CD4-positive, CD25-positive, alpha-beta regulatory T cell (primary cell): Measurements from ENCODE around the gene MFSD11. TPM values are rescaled to one million over a fixed set of nuclear protein-coding genes. Genes with fewer than 3 reads are reported as not detected.
A peak's percentile ranks its signal among the peaks of the same experiment; 100 is the strongest.
"Not testable (repeated sequence)": the region's sequence is repeated elsewhere in the genome, so short reads cannot be mapped to it uniquely, and the experiment has no call there.

Experiments
- ATAC-seq, 2 donors: fragments of 150-1000 bp; cut with Tn5 transposase; one replicate each; pipeline ENCODE4 v1.10.0; 2021; ENCODE audit warnings: low read depth in 2 of 2, moderate number of reproducible peaks in 2 of 2, moderate library complexity in 1 of 2
- DNase-seq, 3 donors: peaks; one replicate each; pipeline versions ENCODE4 v3.0.0 to v3.0.0-alpha.2; 2012 to 2022; ENCODE audit warnings: mixed read lengths in 1 of 3
- H3K27ac ChIP-seq: one replicate; pipeline ENCODE4 v1.7.0; 2013; ENCODE audit warnings: mild to moderate bottlenecking, low read length; ENCODE audit not compliant: insufficient read depth, poor library complexity, severe bottlenecking
- H3K27me3 ChIP-seq: one replicate; pipeline ENCODE4 v1.7.0; 2013; ENCODE audit warnings: low read length; ENCODE audit not compliant: control insufficient read depth, insufficient read depth
- H3K36me3 ChIP-seq: one replicate; pipeline ENCODE4 v1.7.0; 2013; ENCODE audit warnings: mild to moderate bottlenecking, low read length, moderate library complexity; ENCODE audit not compliant: control insufficient read depth, insufficient read depth
- H3K4me1 ChIP-seq: 2 replicates; pipeline ENCODE4 v1.7.0; 2013; ENCODE audit warnings: mild to moderate bottlenecking, low read length; ENCODE audit not compliant: insufficient read depth, control insufficient read depth, poor library complexity, severe bottlenecking
- H3K4me3 ChIP-seq: one replicate; pipeline ENCODE4 v1.7.0; 2013; ENCODE audit warnings: low read depth, mild to moderate bottlenecking, low read length, moderate library complexity
- H3K9me3 ChIP-seq, 2 experiments: 1 replicate in 1 of 2; 2 replicates in 1 of 2; pipeline ENCODE4 v1.7.0; 2013; ENCODE audit warnings: low read length in 2 of 2, mild to moderate bottlenecking in 1 of 2, moderate library complexity in 1 of 2; ENCODE audit not compliant: control insufficient read depth in 2 of 2
- H3K27ac Mint-ChIP-seq, 3 donors: one replicate each; pipeline ENCODE4 v1.8.0; 2020 to 2022; ENCODE audit warnings: mild to moderate bottlenecking in 3 of 3, mixed read lengths in 3 of 3, moderate library complexity in 2 of 3
- H3K27me3 Mint-ChIP-seq: one replicate; pipeline ENCODE4 v1.8.0; 2022; ENCODE audit warnings: mild to moderate bottlenecking, mixed read lengths
- H3K36me3 Mint-ChIP-seq: one replicate; pipeline ENCODE4 v1.8.0; 2020; ENCODE audit warnings: mixed read lengths
- H3K4me1 Mint-ChIP-seq, 4 donors: one replicate each; pipeline ENCODE4 v1.8.0; 2020 to 2022; ENCODE audit warnings: mixed read lengths in 4 of 4, mild to moderate bottlenecking in 1 of 4
- H3K4me3 Mint-ChIP-seq, 4 donors: one replicate each; pipeline ENCODE4 v1.8.0; 2020 to 2022; ENCODE audit warnings: mild to moderate bottlenecking in 4 of 4, mixed read lengths in 4 of 4, moderate library complexity in 3 of 4
- H3K9me3 Mint-ChIP-seq, 7 donors: one replicate each; pipeline ENCODE4 v1.8.0; 2020 to 2022; ENCODE audit warnings: mixed read lengths in 7 of 7, mild to moderate bottlenecking in 3 of 7, moderate library complexity in 2 of 7
- polyA plus RNA-seq, 4 donors: library from polyadenylated mRNA; unstranded; fragments of 300-500 nt; fragmentation: Illumina TruSeq; gene quantifications; one replicate each; pipeline ENCODE4 v1.2.3, GENCODE V29; 2021
- total RNA-seq: library from RNA; stranded (reverse); gene quantifications from one replicate; pipeline ENCODE4 v1.2.3, GENCODE V29; 2022

Gene MFSD11
- total and polyA plus RNA-seq, 5 donors from 2014 or later = 22.3 to 45.6 (median 26.8) TPM

DNA sequence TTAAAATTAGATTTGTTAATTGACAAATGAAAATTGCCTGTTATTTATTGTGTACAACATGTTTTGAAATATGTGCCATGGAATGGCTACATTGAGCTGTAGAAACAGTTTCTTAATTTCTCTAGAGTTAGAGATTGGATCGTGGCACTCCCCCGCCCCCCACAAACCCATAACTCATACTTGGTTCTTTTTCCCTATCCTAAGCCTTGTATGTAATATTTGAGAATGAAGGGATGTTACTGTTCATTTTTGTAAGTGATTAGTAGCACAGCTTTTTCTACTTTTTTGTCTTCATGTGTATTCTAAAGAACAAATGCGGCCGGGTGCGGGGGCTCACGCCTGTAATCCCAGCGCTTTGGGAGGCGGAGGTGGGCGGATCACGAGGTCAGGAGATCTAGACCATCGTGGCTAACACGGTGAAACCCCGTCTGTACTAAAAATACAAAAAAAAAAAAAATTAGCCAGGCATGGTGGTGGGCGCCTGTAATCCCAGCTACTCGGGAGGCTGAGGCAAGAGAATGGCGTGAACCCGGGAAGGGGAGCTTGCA lies 1.7 kb downstream of the MFSD11 start:
- peaks cover 34% of the 10 kb centered on the region for H3K4me1 ChIP-seq
- not testable (repeated sequence) for H3K27ac Mint-ChIP-seq, H3K27me3 ChIP-seq, DNase-seq, H3K9me3 ChIP-seq, H3K27ac ChIP-seq, ATAC-seq, H3K9me3 Mint-ChIP-seq
- Mint-ChIP-seq H3K4me1 (peaks cover 15 to 39% (median 33%) of the 10 kb centered on the region in 4 donors), H3K27me3 (peaks cover 10% of the 10 kb centered on the region), H3K4me3 (peak overlapping the region in 2 of 4 donors; percentile 81 to 88), H3K36me3 (peaks cover 24% of the 10 kb centered on the region)
- H3K4me3 ChIP-seq = peak overlapping the region; percentile 94
- peaks cover 30% of the 10 kb centered on the region for H3K36me3 ChIP-seq

- Histone ChIP-seq H3K27me3 (no peaks in the 10 kb centered on the region), H3K36me3 (peaks cover 31% of the 10 kb centered on the region), H3K4me1 (peaks cover 25% of the 10 kb centered on the region), H3K4me3 (no peak overlapping the region), H3K27ac (no peak overlapping the region), H3K9me3 (no peaks in the 10 kb centered on the region)
- no peak overlapping the region for H3K27ac Mint-ChIP-seq
- H3K4me3 Mint-ChIP-seq = peak overlapping the region in 3 of 4 donors; percentile 14 to 81 (median 33)
- H3K9me3 Mint-ChIP-seq = peaks cover 0 to 3% (median 0%) of the 10 kb centered on the region in 7 donors
- no peak for ATAC-seq
- peaks cover 10% of the 10 kb centered on the region for H3K27me3 Mint-ChIP-seq
- peaks cover 22% of the 10 kb centered on the region for H3K36me3 Mint-ChIP-seq
- no peak for DNase-seq
- H3K4me1 Mint-ChIP-seq = peaks cover 11 to 31% (median 29%) of the 10 kb centered on the region in 4 donors
These were observed 2.6 kb downstream of the MFSD11 start for GRCh38 chr17:76740329-76741118.

GRCh38 chr17:76742958-76743357 lies 5.0 kb downstream of the MFSD11 start:
- Mint-ChIP-seq H3K27ac (no peak overlapping the region), H3K9me3 (no peaks in the 10 kb centered on the region), H3K4me3 (no peak overlapping the region), H3K4me1 (peaks cover 14 to 29% (median 26%) of the 10 kb centered on the region in 4 donors), H3K36me3 (peaks cover 29% of the 10 kb centered on the region), H3K27me3 (peaks cover 5% of the 10 kb centered on the region)
- H3K27me3 ChIP-seq = no peaks in the 10 kb centered on the region
- no peak for ATAC-seq
- H3K9me3 ChIP-seq = no peaks in the 10 kb centered on the region
- no peak overlapping the region for H3K27ac ChIP-seq
- no peak for DNase-seq
- H3K36me3 ChIP-seq = peaks cover 40% of the 10 kb centered on the region
- H3K4me1 ChIP-seq = peaks cover 18% of the 10 kb centered on the region
- no peak overlapping the region for H3K4me3 ChIP-seq

DNA sequence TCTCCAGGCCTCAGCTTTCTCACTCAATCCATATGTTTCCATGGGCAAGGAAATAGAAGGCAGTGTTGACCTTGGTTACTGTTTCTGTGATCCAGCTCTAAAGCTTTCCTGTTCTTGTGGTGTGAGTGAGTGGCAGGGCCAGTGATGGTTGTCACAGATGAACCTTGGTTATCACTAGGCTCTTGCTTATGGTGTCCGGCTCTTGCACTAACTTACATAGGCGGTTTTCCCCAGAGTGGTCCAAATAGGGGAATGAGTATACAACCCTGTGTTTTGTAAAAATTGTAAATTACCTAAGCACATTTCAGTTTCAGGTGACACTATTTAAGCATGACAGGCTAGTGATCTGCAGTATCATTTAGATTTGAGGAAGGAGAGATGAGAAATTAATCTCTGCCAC lies 6.8 kb downstream of the MFSD11 start:
- H3K4me1 ChIP-seq = peaks cover under 1% of the 10 kb centered on the region
- no peaks in the 10 kb centered on the region for H3K9me3 Mint-ChIP-seq
- H3K36me3 Mint-ChIP-seq = peaks cover 34% of the 10 kb centered on the region
- H3K27ac ChIP-seq = no peak overlapping the region
- no peaks in the 10 kb centered on the region for H3K27me3 Mint-ChIP-seq
- no peak overlapping the region for H3K4me3 ChIP-seq
- H3K4me1 Mint-ChIP-seq = peaks cover 6 to 16% (median 13%) of the 10 kb centered on the region in 4 donors
- H3K27me3 ChIP-seq = no peaks in the 10 kb centered on the region
- H3K9me3 ChIP-seq = no peaks in the 10 kb centered on the region
- H3K4me3 Mint-ChIP-seq = no peak overlapping the region
- H3K36me3 ChIP-seq = peaks cover 46% of the 10 kb centered on the region
- no peak for DNase-seq
- no peak overlapping the region for H3K27ac Mint-ChIP-seq
- ATAC-seq = no peak

GRCh38 chr17:76745785-76746184 lies 7.9 kb downstream of the MFSD11 start:
- H3K27me3 Mint-ChIP-seq, H3K9me3 ChIP-seq, ATAC-seq, H3K9me3 Mint-ChIP-seq, H3K27me3 ChIP-seq, H3K27ac ChIP-seq, H3K4me1 ChIP-seq, H3K4me3 ChIP-seq, DNase-seq: not testable (repeated sequence)
- peaks cover 46% of the 10 kb centered on the region for H3K36me3 ChIP-seq
- Mint-ChIP-seq H3K4me1 (peaks cover 5 to 16% (median 7%) of the 10 kb centered on the region in 4 donors), H3K27ac (peak overlapping the region in 1 of 3 donors; percentile 62), H3K36me3 (peaks cover 34% of the 10 kb centered on the region), H3K4me3 (peak overlapping the region in 2 of 4 donors; percentile 8 to 49)

- peak overlapping the region in 1 of 4 donors; percentile 49 for H3K4me3 Mint-ChIP-seq
- H3K4me3 ChIP-seq = no peak overlapping the region
- peaks cover 17% of the 10 kb centered on the region for H3K4me1 ChIP-seq
- H3K36me3 Mint-ChIP-seq = peaks cover 26% of the 10 kb centered on the region
- no peaks in the 10 kb centered on the region for H3K9me3 Mint-ChIP-seq
- H3K4me1 Mint-ChIP-seq = peaks cover 6 to 16% (median 12%) of the 10 kb centered on the region in 4 donors
- no peak for ATAC-seq
- H3K27ac ChIP-seq = no peak overlapping the region
- DNase-seq = no peak
- peaks cover 40% of the 10 kb centered on the region for H3K36me3 ChIP-seq
- no peaks in the 10 kb centered on the region for H3K9me3 ChIP-seq
- H3K27ac Mint-ChIP-seq = no peak overlapping the region
- H3K27me3 ChIP-seq = no peaks in the 10 kb centered on the region
- no peaks in the 10 kb centered on the region for H3K27me3 Mint-ChIP-seq
These were observed 9.9 kb downstream of the MFSD11 start for GRCh38 chr17:76747716-76748363.

GRCh38 chr17:76748657-76749056 lies 10.7 kb downstream of the MFSD11 start:
- Histone ChIP-seq H3K27me3 (no peaks in the 10 kb centered on the region), H3K4me3 (no peak overlapping the region), H3K36me3 (peaks cover 35% of the 10 kb centered on the region), H3K9me3 (no peaks in the 10 kb centered on the region), H3K4me1 (peaks cover 25% of the 10 kb centered on the region), H3K27ac (no peak overlapping the region)
- H3K27me3 Mint-ChIP-seq = no peaks in the 10 kb centered on the region
- peak overlapping the region in 1 of 3 donors; percentile 8 for H3K27ac Mint-ChIP-seq
- no peaks in the 10 kb centered on the region for H3K9me3 Mint-ChIP-seq
- peaks cover 14 to 24% (median 19%) of the 10 kb centered on the region in 4 donors for H3K4me1 Mint-ChIP-seq
- ATAC-seq (no peak), DNase-seq (no peak)
- no peak overlapping the region for H3K4me3 Mint-ChIP-seq
- peaks cover 26% of the 10 kb centered on the region for H3K36me3 Mint-ChIP-seq
